Measurements from ENCODE around the gene IQGAP2.

DNA sequence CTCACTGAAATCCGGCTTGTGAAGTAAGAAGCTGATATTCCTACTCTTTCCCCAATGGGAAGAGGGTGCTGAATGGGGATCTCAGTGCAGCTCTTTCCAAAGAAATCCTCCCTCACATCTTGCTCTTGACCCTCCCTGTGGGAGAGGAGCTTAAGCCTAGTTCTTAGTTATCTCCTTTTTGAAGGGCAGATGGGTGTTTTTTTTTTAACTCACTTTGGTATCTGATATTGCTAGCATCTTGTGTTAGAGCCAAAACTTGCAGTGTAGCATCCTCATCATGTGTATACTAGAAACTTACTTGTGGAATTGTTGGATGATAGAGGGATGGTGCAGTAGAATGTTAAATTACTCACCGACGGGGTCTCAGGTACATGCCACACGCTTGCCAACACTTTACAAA, 129.9 kb downstream of the IQGAP2 start:
- TF ChIP-seq, protein P1, sequence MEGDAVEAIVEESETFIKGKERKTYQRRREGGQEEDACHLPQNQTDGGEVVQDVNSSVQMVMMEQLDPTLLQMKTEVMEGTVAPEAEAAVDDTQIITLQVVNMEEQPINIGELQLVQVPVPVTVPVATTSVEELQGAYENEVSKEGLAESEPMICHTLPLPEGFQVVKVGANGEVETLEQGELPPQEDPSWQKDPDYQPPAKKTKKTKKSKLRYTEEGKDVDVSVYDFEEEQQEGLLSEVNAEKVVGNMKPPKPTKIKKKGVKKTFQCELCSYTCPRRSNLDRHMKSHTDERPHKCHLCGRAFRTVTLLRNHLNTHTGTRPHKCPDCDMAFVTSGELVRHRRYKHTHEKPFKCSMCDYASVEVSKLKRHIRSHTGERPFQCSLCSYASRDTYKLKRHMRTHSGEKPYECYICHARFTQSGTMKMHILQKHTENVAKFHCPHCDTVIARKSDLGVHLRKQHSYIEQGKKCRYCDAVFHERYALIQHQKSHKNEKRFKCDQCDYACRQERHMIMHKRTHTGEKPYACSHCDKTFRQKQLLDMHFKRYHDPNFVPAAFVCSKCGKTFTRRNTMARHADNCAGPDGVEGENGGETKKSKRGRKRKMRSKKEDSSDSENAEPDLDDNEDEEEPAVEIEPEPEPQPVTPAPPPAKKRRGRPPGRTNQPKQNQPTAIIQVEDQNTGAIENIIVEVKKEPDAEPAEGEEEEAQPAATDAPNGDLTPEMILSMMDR (IDR thresholded peaks at IDR 0.05; ENCODE audit: low read depth, low read length, poor library complexity, severe bottlenecking) = no peak
- TF ChIP-seq EZH2phosphoT487 (IDR thresholded peaks at IDR 0.05; ENCODE audit: borderline replicate concordance, low read length) = no peak

All from DOHH2 (cell line).